ENCODE measurements around the gene RAD51.
"Not testable (repeated sequence)": the region's sequence is repeated elsewhere in the genome, so short reads cannot be mapped to it uniquely, and the experiment has no call there.

RAD51 gene

DNA sequence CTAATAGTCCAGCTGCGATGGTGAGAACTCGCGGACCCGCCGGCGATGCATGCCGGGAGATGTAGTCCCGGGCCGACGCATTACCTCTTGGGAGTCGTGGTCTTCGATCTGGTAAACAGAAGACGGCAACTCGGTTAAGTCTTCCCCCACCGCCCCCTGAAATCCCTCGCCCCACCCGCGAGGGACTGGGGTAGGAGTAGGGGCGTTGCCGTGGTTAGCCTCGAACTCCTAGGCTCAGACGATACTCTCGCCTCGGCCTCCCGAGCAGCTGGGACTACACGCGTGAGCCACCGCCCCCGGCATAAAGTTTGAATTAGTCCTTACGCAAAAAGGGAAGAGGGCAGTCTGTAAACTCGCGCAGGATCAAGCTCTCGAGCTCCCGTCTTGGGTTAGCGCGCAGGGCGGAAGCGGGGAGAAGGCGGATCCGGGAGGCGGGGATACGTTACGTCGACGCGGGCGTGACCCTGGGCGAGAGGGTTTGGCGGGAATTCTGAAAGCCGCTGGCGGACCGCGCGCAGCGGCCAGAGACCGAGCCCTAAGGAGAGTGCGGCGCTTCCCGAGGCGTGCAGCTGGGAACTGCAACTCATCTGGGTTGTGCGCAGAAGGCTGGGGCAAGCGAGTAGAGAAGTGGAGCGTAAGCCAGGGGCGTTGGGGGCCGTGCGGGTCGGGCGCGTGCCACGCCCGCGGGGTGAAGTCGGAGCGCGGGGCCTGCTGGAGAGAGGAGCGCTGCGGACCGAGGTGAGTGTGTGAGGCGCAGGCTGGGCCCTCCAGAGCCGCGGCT is at the start of gene RAD51:
TSS of gene RAD51 (plus strand) at position 487 of the 781 bp plus-strand sequence. CDS start 3,585 bp downstream, outside the sequence.
- DNase-seq (ENCODE audit: low spot score), result peak; percentile 92

DNA sequence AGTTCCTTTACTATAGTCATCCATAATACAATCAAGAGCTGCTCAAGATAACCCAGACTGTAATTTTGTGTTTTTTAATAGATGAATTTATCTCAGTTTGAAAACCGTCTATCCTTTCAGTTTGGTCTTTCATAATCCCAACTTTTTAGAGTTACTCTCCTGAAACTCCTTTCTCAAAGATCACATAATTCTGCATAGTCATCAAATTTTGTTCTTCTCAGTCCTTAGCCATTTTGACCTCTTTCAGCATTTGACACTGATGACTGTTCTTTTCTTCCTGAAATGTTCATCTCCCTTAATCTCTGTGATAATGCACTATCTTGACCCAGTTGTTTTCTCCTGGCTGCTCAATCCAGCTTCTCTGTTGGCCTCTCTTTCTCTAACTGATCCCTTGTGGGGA is 47.5 kb upstream of the RAD51 start:
- no peak for DNase-seq (ENCODE audit: low spot score)

DNA sequence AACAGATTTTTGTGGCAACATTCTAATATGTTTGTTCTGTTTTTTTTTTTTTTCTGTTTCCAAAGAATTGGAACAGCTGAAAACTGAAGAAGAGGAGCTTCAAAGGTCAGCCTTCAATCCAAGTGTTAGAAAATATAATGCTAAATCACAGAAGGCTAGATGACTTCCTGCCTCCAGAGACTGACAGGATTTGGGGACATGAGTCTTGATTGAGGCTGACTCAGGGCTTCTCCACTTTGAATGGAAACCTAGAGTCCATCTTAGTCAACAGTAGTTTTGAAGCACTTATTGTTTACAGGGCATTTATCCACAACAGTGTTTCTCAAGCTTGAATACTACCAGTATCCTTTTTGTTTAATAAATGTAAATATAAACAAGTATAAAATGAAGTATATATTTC is 44.5 kb upstream of the RAD51 start:
- no peak for DNase-seq (ENCODE audit: low spot score)

DNA sequence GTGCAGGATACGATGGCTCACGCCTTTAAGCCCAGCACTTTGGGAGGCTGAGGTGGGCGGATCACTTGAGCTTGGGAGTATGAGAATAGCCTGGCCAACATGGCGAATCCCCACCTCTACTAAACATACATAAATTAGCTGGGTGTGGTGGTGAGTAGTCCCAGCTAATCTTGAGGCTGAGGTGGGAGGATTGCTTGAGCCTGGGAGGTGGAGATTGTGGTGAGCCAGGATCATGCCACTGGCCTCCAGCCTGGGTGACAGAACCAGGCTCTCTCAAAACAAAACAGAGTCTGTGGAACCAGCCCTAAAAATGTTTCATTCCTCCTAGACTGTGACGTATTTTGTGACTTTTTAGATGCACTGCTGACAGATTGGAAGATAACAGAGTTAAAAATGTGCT is 34.3 kb upstream of the RAD51 start:
- DNase-seq (ENCODE audit: low spot score), result no peak

DNA sequence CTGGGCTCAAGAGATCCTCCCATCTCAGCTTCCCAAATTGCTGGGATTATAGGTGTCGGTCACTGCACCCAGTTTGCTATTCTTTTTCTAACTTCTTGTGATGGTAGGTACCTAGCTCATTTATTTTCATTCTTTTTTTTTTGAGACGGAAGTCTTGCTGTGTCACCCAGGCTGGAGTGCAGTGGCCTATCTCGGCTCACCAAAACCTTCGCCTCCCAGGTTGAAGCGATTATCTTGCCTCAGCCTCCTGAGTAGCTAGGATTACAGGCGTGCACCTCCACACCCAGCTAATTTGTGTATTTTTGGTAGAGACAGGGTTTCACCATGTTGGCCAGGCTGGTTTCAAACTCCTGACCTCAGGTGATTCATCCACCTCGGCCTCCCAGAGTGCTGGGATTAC is 30.1 kb upstream of the RAD51 start:
- no peak for DNase-seq (ENCODE audit: low spot score)

DNA sequence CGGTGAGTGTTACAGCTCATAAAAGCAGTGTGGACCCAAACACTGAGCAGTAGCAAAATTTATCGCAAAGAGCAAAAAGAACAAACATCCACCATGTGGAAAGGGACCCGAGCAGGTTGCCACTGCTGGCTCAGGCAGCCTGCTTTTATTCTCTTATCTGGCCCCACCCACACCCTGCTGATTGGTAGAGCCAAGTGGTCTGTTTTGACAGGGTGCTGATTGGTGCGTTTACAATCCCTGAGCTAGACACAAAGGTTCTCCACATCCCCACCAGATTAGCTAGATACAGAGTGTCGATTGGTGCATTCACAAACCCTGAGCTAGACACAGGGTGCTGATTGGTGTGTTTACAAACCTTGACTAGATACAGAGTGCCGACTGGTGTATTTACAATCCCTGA is 18.7 kb upstream of the RAD51 start:
- not testable (repeated sequence) for DNase-seq (ENCODE audit: low spot score)

DNA sequence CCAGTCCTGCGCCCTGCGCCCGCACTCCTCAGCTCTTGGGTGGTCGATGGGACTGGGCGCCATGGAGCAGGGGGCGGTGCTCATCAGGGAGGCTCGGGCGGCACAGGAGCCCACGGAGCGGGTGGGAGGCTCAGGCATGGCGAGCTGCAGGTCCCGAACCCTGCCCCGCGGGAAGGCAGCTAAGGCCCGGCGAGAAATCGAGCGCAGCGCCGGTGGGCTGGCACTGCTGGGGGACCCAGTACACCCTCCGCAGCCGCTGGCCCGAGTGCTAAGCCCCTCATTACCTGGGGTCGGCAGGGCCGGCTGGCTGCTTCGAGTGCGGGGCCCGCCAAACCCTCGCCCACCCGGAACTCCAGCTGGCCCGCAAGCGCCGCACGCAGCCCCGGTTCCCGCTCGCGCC is 18.1 kb upstream of the RAD51 start:
- DNase-seq (ENCODE audit: low spot score), result not testable (repeated sequence)

DNA sequence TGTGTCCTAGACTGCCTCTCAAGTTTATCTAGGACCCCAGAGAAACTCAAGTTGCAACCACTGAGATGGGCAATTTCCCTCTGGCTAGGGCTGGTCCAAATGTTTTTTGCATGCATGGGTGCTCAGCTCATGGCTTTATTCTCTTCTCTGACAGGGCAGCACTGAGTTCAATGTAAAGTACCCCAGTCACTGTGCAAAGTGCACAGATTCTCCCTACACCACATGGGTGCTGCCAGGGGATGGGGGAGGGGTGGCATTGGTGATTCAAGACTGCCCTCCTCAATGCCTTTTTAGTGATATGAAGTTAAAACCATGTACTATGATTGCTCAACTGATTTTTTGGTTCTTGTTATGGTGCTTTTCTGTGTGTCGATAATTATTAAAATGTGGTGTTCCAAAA is 14.8 kb upstream of the RAD51 start:
- no peak for DNase-seq (ENCODE audit: low spot score)

DNA sequence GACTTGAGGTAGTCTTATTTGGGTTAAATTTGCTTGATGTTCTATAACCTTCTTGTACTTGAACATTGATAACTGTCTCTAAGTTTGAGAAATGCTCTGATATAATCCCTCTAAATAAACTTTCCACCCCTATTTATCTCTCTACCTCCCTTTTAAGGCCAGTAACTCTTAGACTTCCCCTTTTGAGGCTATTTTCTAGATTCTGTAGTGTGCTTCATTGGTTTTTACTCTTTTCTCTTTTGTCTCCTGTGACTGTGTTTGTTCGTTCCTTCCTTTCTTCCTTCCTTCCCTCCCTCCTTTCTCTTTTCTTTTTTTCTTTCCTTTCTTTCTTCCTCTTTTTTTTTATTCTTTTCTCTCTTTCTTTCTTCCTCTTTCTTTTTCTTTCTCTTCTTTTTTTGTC is 14.0 kb upstream of the RAD51 start:
- DNase-seq (ENCODE audit: low spot score), result not testable (repeated sequence)

DNA sequence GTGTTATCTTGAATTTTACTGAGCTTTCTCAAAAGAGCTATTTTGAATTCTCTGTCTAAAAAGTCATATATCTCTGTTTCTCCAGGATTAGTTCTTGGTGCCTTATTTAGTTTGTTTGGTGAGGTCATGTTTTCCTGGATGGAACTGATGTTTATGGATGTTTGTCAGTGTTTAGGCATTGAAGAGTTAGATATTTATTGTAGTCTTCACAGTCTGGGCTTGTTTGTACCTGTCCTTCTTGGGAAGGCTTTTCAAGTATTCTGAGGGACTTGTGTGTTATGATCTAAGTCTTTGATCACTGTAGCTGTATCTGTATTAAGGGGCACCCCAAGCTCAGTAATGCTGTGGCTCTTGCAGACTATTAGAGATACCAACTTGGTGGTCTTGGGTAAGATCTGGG is 10.6 kb upstream of the RAD51 start:
- DNase-seq (ENCODE audit: low spot score), result no peak

DNA sequence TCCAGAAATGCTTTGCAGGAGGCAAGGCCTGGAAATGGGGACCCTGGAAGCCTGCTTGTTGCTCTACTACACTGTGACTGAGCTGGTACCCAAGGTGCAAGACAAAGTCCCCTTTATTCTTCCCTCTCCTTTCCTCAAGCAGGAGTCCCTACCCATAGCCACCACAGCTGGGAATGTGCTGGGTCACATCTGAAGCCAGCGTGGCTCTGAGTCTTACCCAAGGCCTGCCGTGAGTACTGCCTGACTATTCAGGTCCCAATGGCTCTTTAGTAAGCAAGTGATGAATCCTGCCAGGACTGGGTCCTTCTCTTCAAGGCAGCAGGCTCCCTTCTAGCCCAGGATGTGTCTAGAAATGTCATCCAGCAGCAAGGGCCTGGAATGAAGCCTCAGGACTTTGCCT is 9.6 kb upstream of the RAD51 start:
- DNase-seq (ENCODE audit: low spot score), result no peak

DNA sequence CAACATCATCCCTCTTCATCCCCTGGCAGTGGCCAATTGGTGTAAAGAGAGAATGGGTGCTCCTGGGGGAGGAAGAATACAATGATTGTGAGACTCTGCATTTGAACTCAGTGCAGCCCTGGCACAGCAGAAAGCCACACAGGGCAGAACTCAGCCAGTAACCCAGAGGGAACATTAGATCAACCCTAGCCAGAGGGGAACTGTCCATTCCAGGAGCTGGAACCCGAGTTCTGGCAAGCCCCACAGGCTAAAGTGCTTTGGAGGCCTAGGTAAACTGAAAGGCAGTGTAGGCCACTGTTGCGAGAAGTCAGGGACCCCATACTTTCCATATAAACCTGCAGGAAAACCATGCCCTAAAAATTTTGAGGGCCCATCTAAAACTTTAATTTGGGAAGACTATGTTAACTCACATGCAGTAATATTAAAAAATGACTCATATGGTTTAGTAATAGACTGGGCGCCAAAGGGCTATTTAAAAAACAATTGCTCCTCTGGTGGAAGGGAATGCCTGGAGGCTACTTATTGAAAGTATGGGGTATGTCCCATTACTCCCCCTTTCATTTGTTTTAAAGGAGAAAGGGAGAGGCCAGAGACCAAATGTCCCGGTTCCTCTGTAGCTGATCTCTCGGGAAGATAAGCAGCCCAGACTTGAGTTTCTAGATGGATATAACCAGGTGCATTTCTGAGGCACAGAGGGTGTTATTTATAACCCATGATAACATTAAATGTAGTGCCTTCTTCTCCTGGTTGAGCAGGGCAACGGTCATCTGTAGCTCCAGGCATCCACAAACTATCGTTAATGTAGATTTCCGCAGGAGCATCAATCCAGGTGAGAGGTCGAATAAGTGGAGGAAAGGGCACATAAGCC is 5.8 kb upstream of the RAD51 start:
- no peak for DNase-seq (ENCODE audit: low spot score)

DNA sequence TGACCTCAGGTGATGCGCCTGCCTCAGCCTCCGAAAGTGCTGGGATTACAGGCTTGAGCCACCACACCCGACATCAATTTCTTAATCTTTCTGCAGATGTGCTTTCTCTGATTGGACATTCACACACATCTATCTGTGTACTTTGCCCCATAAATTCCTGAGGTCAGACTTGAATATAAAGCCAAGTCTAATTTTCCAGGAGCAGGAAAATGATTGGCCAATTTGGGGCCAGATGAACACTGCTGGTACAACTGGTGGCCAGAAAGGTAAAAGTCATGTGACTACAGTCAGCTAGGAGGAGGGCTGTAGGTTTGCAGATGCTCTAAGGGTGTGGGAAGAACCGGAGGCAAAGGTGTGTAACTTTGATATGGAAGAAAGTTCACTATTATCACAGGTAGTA is 3.2 kb upstream of the RAD51 start:
- DNase-seq (ENCODE audit: low spot score), result no peak

DNA sequence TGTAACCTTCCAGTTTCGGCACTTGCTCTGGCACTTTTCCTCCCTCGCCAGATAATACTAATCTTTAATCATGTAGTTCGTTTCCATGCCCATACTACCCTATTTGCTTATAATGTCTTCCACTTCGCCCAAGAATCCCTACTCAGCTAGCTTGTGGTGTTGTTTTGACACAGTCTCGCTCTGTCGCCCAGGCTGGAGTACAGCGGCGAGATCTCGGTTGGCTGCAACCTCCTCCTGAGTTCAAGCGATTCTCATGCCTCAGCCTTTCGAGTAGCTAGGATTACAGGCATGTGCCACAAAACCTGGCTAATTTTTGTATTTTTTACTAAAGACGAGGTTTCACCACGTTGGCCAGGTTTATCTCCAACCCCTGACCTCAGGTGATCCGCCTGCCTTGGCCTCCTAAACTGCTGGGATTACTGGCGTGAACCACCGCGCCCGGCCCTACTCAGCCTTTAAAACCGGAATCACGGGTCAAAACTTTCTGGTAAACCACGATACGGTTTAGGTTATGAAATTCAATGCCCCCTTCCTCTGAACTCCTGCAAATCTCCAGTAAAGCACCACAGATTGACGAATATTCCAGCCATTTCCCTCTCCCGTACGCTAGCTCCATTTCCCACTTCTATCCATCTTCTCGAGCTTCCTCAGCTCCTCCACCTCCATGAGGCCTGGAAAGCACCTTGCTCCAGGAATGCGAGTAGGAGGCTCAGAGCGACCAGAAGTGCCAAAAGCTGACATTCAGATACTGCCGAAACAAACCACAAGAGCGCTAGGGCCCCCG is 878 bp upstream of the RAD51 start:
- no peak for DNase-seq (ENCODE audit: low spot score)

DNA sequence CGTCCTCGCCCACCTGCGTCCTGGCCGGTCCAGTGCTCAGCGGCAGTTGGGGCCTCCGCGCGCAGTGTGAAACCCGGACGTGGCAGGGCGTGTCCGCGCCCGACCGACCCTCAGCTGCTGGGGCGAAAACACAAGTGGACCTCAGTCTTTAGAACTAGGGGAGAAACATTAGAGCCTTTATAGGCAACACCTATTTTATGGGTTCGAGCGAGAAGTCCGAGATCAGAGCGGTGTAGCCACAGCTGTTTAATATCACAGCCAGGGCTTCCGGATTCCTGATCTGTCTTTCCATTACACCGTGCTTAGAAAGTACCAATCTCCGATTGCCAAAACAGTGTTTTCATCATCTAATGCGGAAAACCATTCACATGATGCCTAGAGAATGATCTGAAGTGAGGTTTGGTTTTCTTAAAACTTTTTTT is 506 bp downstream of the RAD51 start:
- DNase-seq (ENCODE audit: low spot score), result no peak

DNA sequence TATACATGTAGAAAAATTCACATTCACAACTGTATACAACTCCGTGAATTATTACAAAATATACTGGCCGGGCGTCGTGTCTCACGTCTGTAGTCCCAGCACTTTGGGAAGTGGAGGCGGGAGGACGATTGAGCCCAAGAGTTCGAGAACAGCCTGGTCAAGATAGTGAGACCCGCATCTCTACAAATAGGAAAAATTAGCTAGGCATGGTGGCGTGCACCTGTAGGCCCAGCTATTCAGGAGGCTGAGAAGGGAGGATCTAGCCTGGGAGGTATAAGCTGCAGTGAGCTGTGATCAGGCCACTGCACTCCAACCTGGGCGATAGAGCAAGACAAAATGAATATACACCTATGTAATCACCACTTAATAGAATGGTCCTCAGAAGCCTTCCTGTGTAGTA is 1.3 kb downstream of the RAD51 start:
- DNase-seq (ENCODE audit: low spot score), result no peak

DNA sequence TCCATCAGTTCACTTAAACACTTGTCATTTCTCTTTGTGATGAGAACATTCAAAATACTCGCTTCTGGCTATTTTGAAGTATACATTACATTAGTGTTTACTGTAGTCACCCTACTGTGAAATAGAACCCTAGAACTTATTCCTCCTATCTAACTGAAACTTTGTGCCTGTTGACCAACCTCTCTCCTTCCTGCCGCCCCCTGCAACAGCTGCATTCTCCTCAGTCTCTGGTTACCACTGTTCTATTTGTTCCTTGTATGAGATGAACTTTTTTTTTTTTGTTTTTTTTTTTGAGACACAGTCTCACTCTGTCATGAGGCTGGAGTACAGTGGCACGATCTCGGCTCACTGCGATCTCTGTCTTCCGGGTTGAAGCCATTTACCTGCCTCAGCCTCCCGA is 2.9 kb downstream of the RAD51 start:
- DNase-seq (ENCODE audit: low spot score), result no peak

DNA sequence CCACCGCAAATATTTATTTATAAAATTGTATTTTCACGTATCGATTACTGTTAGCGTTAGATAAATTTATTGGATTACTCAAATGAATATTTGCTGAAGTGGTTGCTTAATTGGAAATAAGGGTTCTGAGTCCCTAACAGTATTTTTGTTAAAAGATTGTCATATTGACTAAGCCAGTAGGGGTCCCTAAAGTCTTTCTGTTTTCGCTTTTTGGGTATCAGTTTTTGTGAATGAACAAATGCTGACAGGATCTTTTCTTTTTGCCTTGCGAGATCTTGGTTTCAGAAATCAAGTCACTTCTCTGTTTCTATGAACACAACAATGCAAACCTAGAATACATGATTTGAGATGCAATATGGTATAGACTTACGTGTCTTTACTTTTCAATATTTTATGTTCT is 7.1 kb downstream of the RAD51 start:
- peak; percentile 10 for DNase-seq (ENCODE audit: low spot score)

DNA sequence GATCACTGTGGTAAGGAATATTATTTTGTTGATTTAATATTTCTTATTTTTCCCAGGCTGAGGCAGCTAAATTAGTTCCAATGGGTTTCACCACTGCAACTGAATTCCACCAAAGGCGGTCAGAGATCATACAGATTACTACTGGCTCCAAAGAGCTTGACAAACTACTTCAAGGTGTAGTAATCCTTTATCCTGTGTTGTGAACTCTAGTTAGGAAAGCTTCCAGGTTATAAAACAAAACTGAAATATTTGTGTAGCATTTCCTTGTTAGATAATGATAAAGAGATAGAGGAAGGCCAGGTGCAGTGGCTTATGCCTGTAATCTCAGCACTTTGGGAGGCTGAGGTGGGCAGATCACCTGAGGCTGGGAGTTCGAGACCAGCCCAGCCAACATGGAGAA is 11.1 kb downstream of the RAD51 start:
- no peak for DNase-seq (ENCODE audit: low spot score)

DNA sequence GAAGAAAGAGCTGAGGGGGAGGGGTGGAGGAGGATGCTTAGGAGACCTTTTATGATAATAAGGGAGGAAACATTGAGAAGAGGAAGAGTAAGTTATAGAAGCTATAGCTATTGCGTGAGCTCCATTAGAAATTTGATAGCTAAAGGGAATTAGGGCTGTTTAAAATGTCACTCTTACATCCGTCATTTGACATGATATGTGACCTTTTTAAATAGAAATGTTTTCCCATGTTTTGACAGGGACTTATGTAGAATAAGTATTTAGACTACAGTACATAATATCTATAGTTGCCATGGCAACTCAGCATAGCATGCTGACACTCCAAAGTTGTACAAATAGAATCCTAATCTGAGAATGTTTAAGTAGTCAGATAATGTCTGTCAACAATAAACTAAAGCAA is 19.2 kb downstream of the RAD51 start:
- DNase-seq (ENCODE audit: low spot score), result no peak

DNA sequence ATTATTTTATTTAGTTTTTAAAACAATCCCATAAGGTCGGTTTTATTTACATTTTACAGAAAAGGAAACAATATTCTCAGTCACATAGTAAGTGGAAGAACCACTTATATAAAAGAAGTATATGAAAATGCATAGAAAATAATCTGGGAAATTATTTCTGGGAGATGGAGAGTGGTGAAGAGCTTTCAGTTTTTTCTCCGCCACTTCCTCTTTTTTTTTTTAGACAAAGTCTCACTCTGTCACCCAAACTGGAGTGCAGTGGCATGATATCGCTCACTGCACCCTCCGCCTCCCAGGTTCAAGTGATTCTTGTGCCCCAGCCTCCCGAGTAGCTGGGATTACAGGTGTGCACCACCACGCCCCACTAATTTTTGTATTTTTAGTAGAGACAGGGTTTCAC is 21.2 kb downstream of the RAD51 start:
- DNase-seq (ENCODE audit: low spot score), result no peak

DNA sequence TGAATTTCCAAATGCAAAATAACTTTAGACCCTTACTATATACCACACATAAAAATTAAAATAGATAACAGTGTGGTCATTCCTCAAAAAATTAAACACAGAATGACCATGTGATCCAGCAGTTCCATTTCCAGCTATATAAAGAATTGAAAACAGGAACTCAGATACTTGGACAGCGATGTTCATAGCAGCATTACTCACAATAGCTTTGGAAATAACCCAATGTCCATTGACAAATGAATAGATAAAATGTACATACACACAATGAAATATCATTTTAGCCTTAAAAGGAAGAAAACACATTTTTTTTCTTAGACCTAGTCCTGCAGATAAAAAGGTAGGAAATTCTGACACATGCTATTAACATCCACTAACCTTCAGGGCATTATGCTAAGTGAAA is 26.7 kb downstream of the RAD51 start:
- DNase-seq (ENCODE audit: low spot score), result no peak

DNA sequence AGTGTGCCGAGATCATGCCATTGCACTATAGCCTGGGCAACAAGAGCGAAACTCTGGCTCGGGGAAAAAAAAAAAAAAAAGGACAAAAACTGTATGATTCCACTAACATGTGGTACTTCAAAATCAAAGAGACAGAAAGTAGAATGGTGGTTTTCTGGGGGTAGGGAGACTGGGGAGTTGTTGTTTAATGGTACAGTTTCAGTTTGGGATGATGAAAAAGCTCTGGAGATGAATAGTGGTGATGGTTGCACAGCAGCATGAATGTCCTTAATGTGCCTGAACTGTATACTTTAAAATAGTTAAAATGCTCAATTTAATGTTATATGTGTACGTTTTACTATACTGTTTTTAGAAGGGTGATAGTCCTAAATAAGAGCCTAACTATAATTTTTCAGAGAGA is 27.4 kb downstream of the RAD51 start:
- DNase-seq (ENCODE audit: low spot score), result no peak

Data from CD4-positive, alpha-beta T cell treated with Interleukin-6 at 100 ng/mL for 8 hours (primary cell).